ENCODE data around the gene STAT5A.

The STAT5A gene

GRCh38 chr17:42308446-42308845 lies 20.1 kb downstream of the STAT5A start:
- TF ChIP-seq ZNF585B (tag by site-specific recombination; IDR thresholded peaks at IDR 0.05), result no peak
- no peak for TF ChIP-seq PRDM2 (tag by site-specific recombination; IDR thresholded peaks at IDR 0.05; ENCODE audit: borderline replicate concordance)
- TF ChIP-seq ZBTB21 (tag by site-specific recombination; IDR thresholded peaks at IDR 0.05), result no peak
- no peak for TF ChIP-seq ZNF501 (tag by site-specific recombination; IDR thresholded peaks at IDR 0.05)
- no peak for TF ChIP-seq ZBTB7A (tag by site-specific recombination; IDR thresholded peaks at IDR 0.05; ENCODE audit: low read depth)
- TF ChIP-seq FEZF1 (tag by site-specific recombination; IDR thresholded peaks at IDR 0.05), result no peak
- TF ChIP-seq ZNF629 (tag by site-specific recombination; IDR thresholded peaks at IDR 0.05), result no peak
- TF ChIP-seq ZSCAN16 (tag by site-specific recombination; IDR thresholded peaks at IDR 0.05), result no peak
- no peak for TF ChIP-seq GLIS1 (tag by site-specific recombination; IDR thresholded peaks at IDR 0.05)
- TF ChIP-seq, protein P1, sequence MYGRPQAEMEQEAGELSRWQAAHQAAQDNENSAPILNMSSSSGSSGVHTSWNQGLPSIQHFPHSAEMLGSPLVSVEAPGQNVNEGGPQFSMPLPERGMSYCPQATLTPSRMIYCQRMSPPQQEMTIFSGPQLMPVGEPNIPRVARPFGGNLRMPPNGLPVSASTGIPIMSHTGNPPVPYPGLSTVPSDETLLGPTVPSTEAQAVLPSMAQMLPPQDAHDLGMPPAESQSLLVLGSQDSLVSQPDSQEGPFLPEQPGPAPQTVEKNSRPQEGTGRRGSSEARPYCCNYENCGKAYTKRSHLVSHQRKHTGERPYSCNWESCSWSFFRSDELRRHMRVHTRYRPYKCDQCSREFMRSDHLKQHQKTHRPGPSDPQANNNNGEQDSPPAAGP (tag by site-specific recombination; IDR thresholded peaks at IDR 0.05), result no peak
- TF ChIP-seq ZNF404 (tag by site-specific recombination; IDR thresholded peaks at IDR 0.05), result no peak
- no peak for TF ChIP-seq ZNF292 (tag by site-specific recombination; IDR thresholded peaks at IDR 0.05; ENCODE audit: borderline replicate concordance, low read depth)
- TF ChIP-seq ZFP37 (tag by site-specific recombination; IDR thresholded peaks at IDR 0.05), result no peak
- no peak for TF ChIP-seq ZNF488 (tag by site-specific recombination; IDR thresholded peaks at IDR 0.05)
- no peak for TF ChIP-seq ZNF302 (tag by site-specific recombination; IDR thresholded peaks at IDR 0.05; ENCODE audit: low read depth)
- TF ChIP-seq GLIS2 (tag by site-specific recombination; IDR thresholded peaks at IDR 0.05), result no peak
- TF ChIP-seq, protein P2, sequence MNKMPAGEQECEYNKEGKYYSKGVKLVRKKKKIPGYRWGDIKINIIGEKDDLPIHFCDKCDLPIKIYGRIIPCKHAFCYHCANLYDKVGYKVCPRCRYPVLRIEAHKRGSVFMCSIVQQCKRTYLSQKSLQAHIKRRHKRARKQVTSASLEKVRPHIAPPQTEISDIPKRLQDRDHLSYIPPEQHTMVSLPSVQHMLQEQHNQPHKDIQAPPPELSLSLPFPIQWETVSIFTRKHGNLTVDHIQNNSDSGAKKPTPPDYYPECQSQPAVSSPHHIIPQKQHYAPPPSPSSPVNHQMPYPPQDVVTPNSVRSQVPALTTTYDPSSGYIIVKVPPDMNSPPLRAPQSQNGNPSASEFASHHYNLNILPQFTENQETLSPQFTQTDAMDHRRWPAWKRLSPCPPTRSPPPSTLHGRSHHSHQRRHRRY (tag by site-specific recombination; IDR thresholded peaks at IDR 0.05), result no peak
- TF ChIP-seq ZNF112 (tag by site-specific recombination; IDR thresholded peaks at IDR 0.05), result no peak
- TF ChIP-seq, protein P3, sequence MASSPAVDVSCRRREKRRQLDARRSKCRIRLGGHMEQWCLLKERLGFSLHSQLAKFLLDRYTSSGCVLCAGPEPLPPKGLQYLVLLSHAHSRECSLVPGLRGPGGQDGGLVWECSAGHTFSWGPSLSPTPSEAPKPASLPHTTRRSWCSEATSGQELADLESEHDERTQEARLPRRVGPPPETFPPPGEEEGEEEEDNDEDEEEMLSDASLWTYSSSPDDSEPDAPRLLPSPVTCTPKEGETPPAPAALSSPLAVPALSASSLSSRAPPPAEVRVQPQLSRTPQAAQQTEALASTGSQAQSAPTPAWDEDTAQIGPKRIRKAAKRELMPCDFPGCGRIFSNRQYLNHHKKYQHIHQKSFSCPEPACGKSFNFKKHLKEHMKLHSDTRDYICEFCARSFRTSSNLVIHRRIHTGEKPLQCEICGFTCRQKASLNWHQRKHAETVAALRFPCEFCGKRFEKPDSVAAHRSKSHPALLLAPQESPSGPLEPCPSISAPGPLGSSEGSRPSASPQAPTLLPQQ (tag by site-specific recombination; IDR thresholded peaks at IDR 0.05), result no peak
- H3K9me3 ChIP-seq (ENCODE audit: control insufficient read depth, insufficient read depth, low read depth, low read length), result no peaks in the 10 kb centered on the region
- peaks cover 2% of the 10 kb centered on the region for H3K4me1 ChIP-seq (ENCODE audit: control insufficient read depth, insufficient read depth, low read length)
- H3K27ac ChIP-seq (ENCODE audit: extremely low read depth, low read depth, low read length), result no peak overlapping the region
- POLR2A ChIA-PET, result no interaction called here
- CTCF ChIA-PET, result interaction anchor here (0.8 to 22.0 kb wide), 5 partner anchors 14 to 219 kb away, joined by 3 to 378 read pairs (median 5); partner anchors contain the start of gene CAVIN1
- peaks cover 0 to 1% of the 10 kb centered on the region in 2 experiments; a peak in 1 of 3 replicates for H3K36me3 ChIP-seq (ENCODE audit: control insufficient read depth in 2 of 2, insufficient read depth in 1 of 2, low read length in 2 of 2)
- no peak overlapping the region for H3K4me3 ChIP-seq (ENCODE audit: low read depth, low read length)
